Prostate gland (tissue), 2 donors: Measurements from ENCODE around the gene AFTPH. TPM values are rescaled to one million over a fixed set of nuclear protein-coding genes. Genes with fewer than 3 reads are reported as not detected.

Source experiments
- DNase-seq: peaks from one replicate; pipeline ENCODE4 v3.0.0-alpha.2; 2019; ENCODE audit warnings: low spot score
- H3K27ac ChIP-seq, 2 donors: fragments of 200-600 bp; sonication (generic); 2 replicates each; pipeline ENCODE4 v1.5.1; 2017 to 2019
- H3K27me3 ChIP-seq: fragments of 200-600 bp; sonication (generic); replicated peaks from 2 replicates; pipeline ENCODE4 v1.5.1; 2019; ENCODE audit not compliant: insufficient read depth
- H3K36me3 ChIP-seq, 2 donors: fragments of 200-600 bp; sonication (generic); 1 replicate in 1 of 2; 2 replicates in 1 of 2; pipeline versions ENCODE4 v1.5.1 to v1.8.1; 2017 to 2019
- H3K4me1 ChIP-seq: fragments of 200-600 bp; sonication (generic); replicated peaks from 2 replicates; pipeline ENCODE4 v1.5.1; 2019
- H3K4me3 ChIP-seq, 2 donors: fragments of 200-600 bp; sonication (generic); 2 replicates each; pipeline ENCODE4 v1.5.1; 2017 to 2019
- H3K9me3 ChIP-seq: fragments of 200-600 bp; sonication (generic); 2 replicates; pipeline ENCODE4 v1.5.1; 2017
- POLR2A ChIP-seq: fragments of 450-650 bp; IDR thresholded peaks from one replicate; pipeline ENCODE4 v1.6.1; 2016; ENCODE audit warnings: antibody characterized with exemption, mild to moderate bottlenecking
- POLR2AphosphoS5 ChIP-seq: sonication (generic); formaldehyde crosslinking; IDR thresholded peaks from one replicate; pipeline ENCODE4 v1.6.1; 2017; ENCODE audit warnings: antibody characterized with exemption
- WGBS: methylation state at CpG from one replicate; pipeline ENCODE4 v1.1.5; 2018; 5-methylcytosine and 5-hydroxymethylcytosine counted together
- intact Hi-C: fragments of 100-400 bp; cut with DNase I; formaldehyde crosslinking; loops from one replicate; pipeline ENCODE4 v1.14.2; 2022
- total RNA-seq, 2 donors: library from RNA; depleted of rRNA; stranded (reverse); fragments of >200 nt; gene quantifications; one replicate each; pipeline ENCODE4 v1.1.0, GENCODE V29; 2016
- TF ChIP-seq, protein P1 (sequence below), 4 experiments: fragments of 200-600 bp in 2 of 4; fragments of 450-650 bp in 2 of 4; sonication (generic) in 2 of 4; IDR thresholded peaks; 1 replicate in 3 of 4; 2 replicates in 1 of 4; pipeline ENCODE4 v1.5.1; 2016 to 2019; ENCODE audit warnings: antibody characterized with exemption in 4 of 4, mild to moderate bottlenecking in 2 of 4, moderate library complexity in 2 of 4

AFTPH gene, protein sequence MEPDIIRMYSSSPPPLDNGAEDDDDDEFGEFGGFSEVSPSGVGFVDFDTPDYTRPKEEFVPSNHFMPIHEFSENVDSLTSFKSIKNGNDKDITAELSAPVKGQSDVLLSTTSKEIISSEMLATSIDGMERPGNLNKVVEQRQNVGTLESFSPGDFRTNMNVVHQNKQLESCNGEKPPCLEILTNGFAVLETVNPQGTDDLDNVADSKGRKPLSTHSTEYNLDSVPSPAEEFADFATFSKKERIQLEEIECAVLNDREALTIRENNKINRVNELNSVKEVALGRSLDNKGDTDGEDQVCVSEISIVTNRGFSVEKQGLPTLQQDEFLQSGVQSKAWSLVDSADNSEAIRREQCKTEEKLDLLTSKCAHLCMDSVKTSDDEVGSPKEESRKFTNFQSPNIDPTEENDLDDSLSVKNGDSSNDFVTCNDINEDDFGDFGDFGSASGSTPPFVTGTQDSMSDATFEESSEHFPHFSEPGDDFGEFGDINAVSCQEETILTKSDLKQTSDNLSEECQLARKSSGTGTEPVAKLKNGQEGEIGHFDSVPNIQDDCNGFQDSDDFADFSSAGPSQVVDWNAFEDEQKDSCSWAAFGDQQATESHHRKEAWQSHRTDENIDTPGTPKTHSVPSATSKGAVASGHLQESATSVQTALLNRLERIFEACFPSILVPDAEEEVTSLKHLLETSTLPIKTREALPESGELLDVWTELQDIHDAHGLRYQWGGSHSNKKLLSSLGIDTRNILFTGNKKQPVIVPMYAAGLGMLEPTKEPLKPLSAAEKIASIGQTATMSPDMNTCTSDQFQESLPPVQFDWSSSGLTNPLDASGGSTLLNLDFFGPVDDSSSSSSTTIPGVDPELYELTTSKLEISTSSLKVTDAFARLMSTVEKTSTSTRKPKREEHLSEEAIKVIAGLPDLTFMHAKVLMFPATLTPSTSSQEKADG
- 10 to 100 TPM; 61.3 to 68.1 TPM for total RNA-seq

DNA sequence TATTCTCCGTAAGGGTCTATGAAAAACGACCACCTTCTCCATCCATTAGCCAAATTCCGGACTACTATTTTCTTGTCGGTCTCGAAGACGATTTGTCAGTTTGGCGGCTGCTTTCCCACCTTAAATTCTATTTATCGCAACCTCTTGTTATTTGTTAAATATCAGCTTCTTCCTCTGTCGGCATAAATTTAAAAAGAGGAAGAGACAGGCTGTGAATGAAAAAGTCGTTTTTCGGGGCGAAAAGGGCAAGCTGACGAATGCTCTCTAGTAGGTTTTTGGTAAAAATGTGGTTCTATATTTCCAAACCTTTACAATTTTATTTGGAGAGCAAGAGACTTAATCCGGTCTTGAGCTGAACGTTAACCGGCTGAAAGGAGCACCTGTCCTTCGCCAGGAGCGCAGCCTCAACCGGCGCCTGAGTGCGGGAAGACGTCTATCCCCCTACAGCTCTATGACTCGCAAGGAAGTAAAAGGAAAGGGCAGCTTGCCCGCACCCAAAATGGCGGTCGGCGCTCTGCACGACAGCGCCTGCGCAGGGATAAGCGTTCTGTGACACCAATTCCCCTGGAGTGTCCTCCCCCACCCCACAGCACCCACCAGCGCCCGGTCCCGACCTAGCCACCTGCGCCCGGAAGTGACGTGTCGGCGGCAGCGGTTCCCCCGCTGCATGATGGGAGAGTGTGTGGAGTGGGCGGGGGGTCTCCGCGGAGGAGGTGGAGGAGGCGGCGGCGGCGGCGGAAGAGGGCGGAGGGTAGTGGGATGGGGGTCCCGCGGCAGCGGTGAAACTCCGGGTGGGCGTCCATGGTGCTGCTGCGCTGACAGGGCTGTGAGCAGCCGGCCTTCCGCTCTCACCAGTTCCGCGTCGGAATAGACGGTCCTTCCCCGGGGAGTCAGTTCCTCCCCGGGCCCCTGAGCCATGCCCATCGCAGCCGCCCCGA lies at the start of gene AFTPH:
AFTPH (plus strand) TSS at position 663 of the 938 bp plus-strand sequence. CDS start 27,147 bp downstream, outside the sequence.
- H3K9me3 ChIP-seq, result no peaks in the 10 kb centered on the region
- peak; percentile 99 for DNase-seq
- H3K27me3 ChIP-seq, result no peaks in the 10 kb centered on the region
- intact Hi-C loops, result loop anchor here (2.0 to 10.0 kb wide), 2 partner anchors 121 to 341 kb away; no protein-coding TSS in a partner anchor
- H3K36me3 ChIP-seq, result no peaks in the 10 kb centered on the region
- WGBS, result under 1% methylated on average over 65 of the region's 67 CpGs
- peak within 1 kb of the TSS; percentile 76 to 94 for H3K4me3 ChIP-seq
- no peaks in the 10 kb centered on the region for H3K4me1 ChIP-seq
- peak within 1 kb of the TSS; percentile 92 to 95 for H3K27ac ChIP-seq
- TF ChIP-seq POLR2A (peak; percentile 92), POLR2AphosphoS5 (peak; percentile 98)
- TF ChIP-seq, protein P1, sequence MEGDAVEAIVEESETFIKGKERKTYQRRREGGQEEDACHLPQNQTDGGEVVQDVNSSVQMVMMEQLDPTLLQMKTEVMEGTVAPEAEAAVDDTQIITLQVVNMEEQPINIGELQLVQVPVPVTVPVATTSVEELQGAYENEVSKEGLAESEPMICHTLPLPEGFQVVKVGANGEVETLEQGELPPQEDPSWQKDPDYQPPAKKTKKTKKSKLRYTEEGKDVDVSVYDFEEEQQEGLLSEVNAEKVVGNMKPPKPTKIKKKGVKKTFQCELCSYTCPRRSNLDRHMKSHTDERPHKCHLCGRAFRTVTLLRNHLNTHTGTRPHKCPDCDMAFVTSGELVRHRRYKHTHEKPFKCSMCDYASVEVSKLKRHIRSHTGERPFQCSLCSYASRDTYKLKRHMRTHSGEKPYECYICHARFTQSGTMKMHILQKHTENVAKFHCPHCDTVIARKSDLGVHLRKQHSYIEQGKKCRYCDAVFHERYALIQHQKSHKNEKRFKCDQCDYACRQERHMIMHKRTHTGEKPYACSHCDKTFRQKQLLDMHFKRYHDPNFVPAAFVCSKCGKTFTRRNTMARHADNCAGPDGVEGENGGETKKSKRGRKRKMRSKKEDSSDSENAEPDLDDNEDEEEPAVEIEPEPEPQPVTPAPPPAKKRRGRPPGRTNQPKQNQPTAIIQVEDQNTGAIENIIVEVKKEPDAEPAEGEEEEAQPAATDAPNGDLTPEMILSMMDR (IDR thresholded peaks at IDR 0.05), result peak in 1 of 4 experiments; percentile 36

GRCh38 chr2:64474636-64475035 lies 49.5 kb upstream of the AFTPH start:
- Histone ChIP-seq H3K36me3 (no peaks in the 10 kb centered on the region), H3K27ac (no peak overlapping the region), H3K9me3 (no peaks in the 10 kb centered on the region), H3K4me1 (no peaks in the 10 kb centered on the region), H3K27me3 (no peaks in the 10 kb centered on the region), H3K4me3 (no peak overlapping the region)
- DNase-seq, result no peak
- intact Hi-C loops, result no loop called here
- 44% methylated on average over 1 of the region's 1 CpG for WGBS
- TF ChIP-seq, protein P1 (IDR thresholded peaks at IDR 0.05), result no peak
- no peak for TF ChIP-seq POLR2A
- no peak for TF ChIP-seq POLR2AphosphoS5

GRCh38 chr2:64477037-64477436 lies 47.1 kb upstream of the AFTPH start:
- H3K4me3 ChIP-seq, result no peak overlapping the region
- H3K27ac ChIP-seq, result no peak overlapping the region
- no peaks in the 10 kb centered on the region for H3K4me1 ChIP-seq
- H3K27me3 ChIP-seq, result no peaks in the 10 kb centered on the region
- 93% methylated on average over 1 of the region's 1 CpG for whole genome bisulfite sequencing
- H3K9me3 ChIP-seq, result no peaks in the 10 kb centered on the region
- TF ChIP-seq POLR2AphosphoS5, result no peak
- TF ChIP-seq, protein P1 (IDR thresholded peaks at IDR 0.05), result no peak
- intact Hi-C loops, result no loop called here
- no peak for DNase-seq
- H3K36me3 ChIP-seq, result no peaks in the 10 kb centered on the region

DNA sequence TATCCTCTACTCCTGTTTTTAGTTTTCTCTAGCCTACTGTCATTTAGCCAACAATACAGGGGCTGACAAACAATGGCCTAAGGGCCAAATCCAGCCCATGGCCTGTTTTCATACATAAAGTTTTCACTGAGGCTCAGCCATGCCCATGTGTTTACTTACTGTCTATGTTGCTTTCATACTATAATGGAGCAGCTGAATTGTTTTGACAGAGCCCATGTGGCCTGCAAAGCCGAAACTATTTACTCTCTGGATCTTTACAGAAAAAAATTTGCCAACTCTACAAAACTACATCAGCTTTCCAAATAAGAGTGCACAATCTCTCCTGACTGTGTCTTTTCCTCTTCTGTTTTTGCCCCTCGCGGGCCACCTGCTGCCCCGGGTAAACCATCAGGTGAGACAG lies 46.1 kb upstream of the AFTPH start:
- DNase-seq, result no peak
- Histone ChIP-seq H3K36me3 (no peaks in the 10 kb centered on the region), H3K9me3 (no peaks in the 10 kb centered on the region), H3K4me3 (no peak overlapping the region), H3K27ac (peak overlapping the region in 1 of 2 donors; percentile 15), H3K4me1 (no peaks in the 10 kb centered on the region), H3K27me3 (no peaks in the 10 kb centered on the region)
- TF ChIP-seq, protein P1 (IDR thresholded peaks at IDR 0.05), result no peak
- TF ChIP-seq POLR2A (no peak), POLR2AphosphoS5 (peak; percentile 30)
- 55% methylated on average over 4 of the region's 4 CpGs for whole genome bisulfite sequencing
- intact Hi-C loops, result no loop called here
